GM23338 (cell line): ENCODE data around the gene TMEM87B. TPM values are rescaled to one million over a fixed set of nuclear protein-coding genes. Genes with fewer than 3 reads are reported as not detected.

Source experiments
- ATAC-seq: fragments of 200-7000 bp; cut with Tn5 transposase; 3 replicates; pipeline ENCODE4 v1.9.1; 2020
- DNase-seq: peaks from one replicate; pipeline ENCODE4 v3.0.0-alpha.2; 2015; ENCODE audit warnings: low spot score
- H2AFZ ChIP-seq: fragments of 200-600 bp; sonication (generic); 2 replicates; pipeline ENCODE4 v1.8.0; 2016; ENCODE audit warnings: antibody characterized with exemption, mild to moderate bottlenecking, moderate library complexity
- H3F3A ChIP-seq: fragments of 200-600 bp; sonication (generic); replicated peaks from 2 replicates; pipeline ENCODE4 v1.8.0; 2017; ENCODE audit warnings: antibody characterized with exemption, mixed run types, low read depth
- H3K27ac ChIP-seq: fragments of 200-600 bp; sonication (generic); 2 replicates; pipeline ENCODE4 v1.6.1; 2016; ENCODE audit warnings: low read depth
- H3K27me3 ChIP-seq: fragments of 200-600 bp; sonication (generic); 2 replicates; pipeline ENCODE4 v1.8.0; 2016; ENCODE audit warnings: mild to moderate bottlenecking, mixed run types, moderate library complexity; ENCODE audit not compliant: insufficient read depth
- H3K36me3 ChIP-seq: fragments of 200-600 bp; sonication (generic); 2 replicates; pipeline ENCODE4 v1.8.0; 2016; ENCODE audit warnings: mild to moderate bottlenecking; ENCODE audit not compliant: insufficient read depth
- H3K4me1 ChIP-seq: fragments of 200-600 bp; sonication (generic); 2 replicates; pipeline ENCODE4 v1.8.0; 2016; ENCODE audit warnings: mild to moderate bottlenecking, moderate library complexity; ENCODE audit not compliant: insufficient read depth
- H3K4me2 ChIP-seq: fragments of 200-600 bp; sonication (generic); 2 replicates; pipeline ENCODE4 v1.7.1; 2017; ENCODE audit warnings: mixed run types
- H3K4me3 ChIP-seq: fragments of 200-600 bp; sonication (generic); 2 replicates; pipeline ENCODE4 v1.6.1; 2016; ENCODE audit warnings: mixed run types
- H3K79me2 ChIP-seq: fragments of 200-600 bp; sonication (generic); replicated peaks from 2 replicates; pipeline ENCODE4 v1.8.0; 2017; ENCODE audit warnings: mild to moderate bottlenecking; ENCODE audit not compliant: insufficient read depth
- H3K9me2 ChIP-seq: fragments of 200-600 bp; sonication (generic); 2 replicates; pipeline ENCODE4 v1.8.0; 2017; ENCODE audit not compliant: insufficient read depth
- H4K20me1 ChIP-seq: fragments of 200-600 bp; sonication (generic); replicated peaks from 2 replicates; pipeline ENCODE4 v1.8.0; 2017; ENCODE audit warnings: mild to moderate bottlenecking; ENCODE audit not compliant: insufficient read depth
- H3K27ac Mint-ChIP-seq: 2 replicates; pipeline ENCODE4 v1.8.0; 2020; ENCODE audit warnings: inconsistent platforms, mild to moderate bottlenecking, moderate library complexity, mixed read lengths
- H3K27me3 Mint-ChIP-seq: 3 replicates; pipeline ENCODE4 v1.8.0; 2022; ENCODE audit warnings: low read depth, mild to moderate bottlenecking, moderate library complexity, mixed read lengths, inconsistent platforms; ENCODE audit not compliant: insufficient read depth, poor library complexity
- H3K36me3 Mint-ChIP-seq: 3 replicates; pipeline ENCODE4 v1.8.0; 2021; ENCODE audit warnings: low read depth, mild to moderate bottlenecking, inconsistent platforms, moderate library complexity, mixed read lengths
- H3K4me1 Mint-ChIP-seq: 3 replicates; pipeline ENCODE4 v1.8.0; 2020; ENCODE audit warnings: mild to moderate bottlenecking, inconsistent platforms, mixed read lengths
- H3K4me3 Mint-ChIP-seq: 3 replicates; pipeline ENCODE4 v1.8.0; 2021; ENCODE audit warnings: moderate library complexity, mild to moderate bottlenecking, inconsistent platforms, mixed read lengths
- H3K9me3 Mint-ChIP-seq: 3 replicates; pipeline ENCODE4 v1.8.0; 2020; ENCODE audit warnings: moderate library complexity, mild to moderate bottlenecking, inconsistent platforms, mixed read lengths
- EZH2 ChIP-seq: fragments of 200-600 bp; sonication (generic); IDR thresholded peaks from one replicate; pipeline ENCODE4 v1.8.0; 2017; ENCODE audit warnings: antibody characterized with exemption, mild to moderate bottlenecking, low read depth; ENCODE audit not compliant: unreplicated experiment
- EZH2phosphoT487 ChIP-seq: fragments of 200-600 bp; sonication (generic); IDR thresholded peaks from one replicate; pipeline ENCODE4 v1.8.1; 2018; ENCODE audit warnings: antibody characterized with exemption; ENCODE audit not compliant: unreplicated experiment
- JUNB ChIP-seq: IDR thresholded peaks from one replicate; pipeline ENCODE4 v1.6.1; 2016; ENCODE audit warnings: antibody characterized with exemption; ENCODE audit not compliant: unreplicated experiment
- POLR2AphosphoS5 ChIP-seq: IDR thresholded peaks from 2 replicates; pipeline ENCODE4 v1.6.1; 2016; ENCODE audit warnings: antibody characterized with exemption, low read depth
- ZNF114 ChIP-seq: fragments of 250-450 bp; sonication (Bioruptor Pico); IDR thresholded peaks from 2 replicates; pipeline ENCODE4 v1.5.0; 2020; ENCODE audit warnings: mild to moderate bottlenecking, moderate library complexity
- ZNF331 ChIP-seq: fragments of 250-450 bp; sonication (Bioruptor Pico); IDR thresholded peaks from 2 replicates; pipeline ENCODE4 v1.5.0; 2020; ENCODE audit warnings: low read depth, mild to moderate bottlenecking, moderate library complexity
- polyA plus RNA-seq: library from polyadenylated mRNA; unstranded; fragments of >200 nt; fragmentation: Nextera tagmentation; extraction: Ambion mirVana; gene quantifications from 2 replicates; pipeline ENCODE4 v1.2.1, GENCODE V29; 2016
- total RNA-seq: library from RNA; depleted of rRNA; stranded (reverse); fragments of >200 nt; shearing (Covaris generic); gene quantifications from 2 replicates; pipeline ENCODE4 v1.2.3, GENCODE V29; 2014
- TF ChIP-seq, protein P1 (sequence below), 2 experiments: fragments of 200-600 bp in 1 of 2; sonication (generic) in 1 of 2; conservative IDR thresholded peaks; 2 replicates each; pipeline versions ENCODE4 v1.5.1 to v1.6.1; 2016 to 2017; ENCODE audit warnings: antibody characterized with exemption in 2 of 2, low read depth in 2 of 2, mild to moderate bottlenecking in 2 of 2, moderate library complexity in 1 of 2
- TF ChIP-seq, protein P2 (sequence below): IDR thresholded peaks from one replicate; pipeline ENCODE4 v1.6.1; 2018; ENCODE audit warnings: antibody characterized with exemption; ENCODE audit not compliant: unreplicated experiment
- TF ChIP-seq, protein P3 (sequence below): fragments of 250-450 bp; sonication (Bioruptor Pico); IDR thresholded peaks from 2 replicates; pipeline ENCODE4 v1.5.0; 2020; ENCODE audit warnings: mild to moderate bottlenecking, moderate library complexity

TMEM87B gene
- total and polyA plus RNA-seq, 2 experiments from 2014 or later: 7.0 to 15.4 TPM

DNA sequence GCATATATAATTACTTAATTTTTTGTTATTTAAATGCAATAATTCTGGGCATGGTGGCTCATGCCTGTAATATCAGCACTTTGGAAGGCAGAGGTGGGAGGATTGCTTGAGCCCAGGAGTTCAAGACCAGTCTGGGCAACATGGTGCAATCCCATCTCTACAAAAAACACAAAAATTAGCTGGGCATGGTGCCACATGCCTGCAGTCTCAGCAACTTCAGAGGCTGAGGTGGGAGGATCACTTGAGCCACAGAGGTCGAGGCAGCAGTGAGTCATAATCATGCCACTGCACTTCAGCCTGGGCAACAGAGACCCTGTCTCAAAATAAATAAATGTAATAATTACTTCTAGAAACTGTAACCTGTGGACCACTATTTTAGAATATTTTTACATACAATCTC is 21.5 kb upstream of the TMEM87B start:
- Histone ChIP-seq H3K27ac (no peak overlapping the region), H4K20me1 (no peaks in the 10 kb centered on the region), H3K9me2 (no peaks in the 10 kb centered on the region), H3K27me3 (no peaks in the 10 kb centered on the region), H2AFZ (no peak overlapping the region), H3K4me1 (peaks cover 12% of the 10 kb centered on the region), H3K4me2 (no peak overlapping the region), H3K36me3 (no peaks in the 10 kb centered on the region), H3F3A (peaks cover 4% of the 10 kb centered on the region; the same call in 1 of the 2 replicates), H3K4me3 (no peak overlapping the region), H3K79me2 (no peaks in the 10 kb centered on the region)
- Mint-ChIP-seq H3K9me3 (peaks cover 3% of the 10 kb centered on the region; the same call in 1 of the 3 replicates), H3K27ac (no peak overlapping the region), H3K4me3 (no peak overlapping the region), H3K27me3 (peaks cover 2% of the 10 kb centered on the region), H3K36me3 (peaks cover 2% of the 10 kb centered on the region; the same call in 1 of the 3 replicates), H3K4me1 (peaks cover 14% of the 10 kb centered on the region)
- DNase-seq (no peak), ATAC-seq (no peak)
- TF ChIP-seq EZH2 (no peak), ZNF114 (CRISPR knock-in tag) (no peak), ZNF331 (CRISPR knock-in tag) (no peak), JUNB (no peak), POLR2AphosphoS5 (no peak), EZH2phosphoT487 (no peak)
- TF ChIP-seq, protein P1, sequence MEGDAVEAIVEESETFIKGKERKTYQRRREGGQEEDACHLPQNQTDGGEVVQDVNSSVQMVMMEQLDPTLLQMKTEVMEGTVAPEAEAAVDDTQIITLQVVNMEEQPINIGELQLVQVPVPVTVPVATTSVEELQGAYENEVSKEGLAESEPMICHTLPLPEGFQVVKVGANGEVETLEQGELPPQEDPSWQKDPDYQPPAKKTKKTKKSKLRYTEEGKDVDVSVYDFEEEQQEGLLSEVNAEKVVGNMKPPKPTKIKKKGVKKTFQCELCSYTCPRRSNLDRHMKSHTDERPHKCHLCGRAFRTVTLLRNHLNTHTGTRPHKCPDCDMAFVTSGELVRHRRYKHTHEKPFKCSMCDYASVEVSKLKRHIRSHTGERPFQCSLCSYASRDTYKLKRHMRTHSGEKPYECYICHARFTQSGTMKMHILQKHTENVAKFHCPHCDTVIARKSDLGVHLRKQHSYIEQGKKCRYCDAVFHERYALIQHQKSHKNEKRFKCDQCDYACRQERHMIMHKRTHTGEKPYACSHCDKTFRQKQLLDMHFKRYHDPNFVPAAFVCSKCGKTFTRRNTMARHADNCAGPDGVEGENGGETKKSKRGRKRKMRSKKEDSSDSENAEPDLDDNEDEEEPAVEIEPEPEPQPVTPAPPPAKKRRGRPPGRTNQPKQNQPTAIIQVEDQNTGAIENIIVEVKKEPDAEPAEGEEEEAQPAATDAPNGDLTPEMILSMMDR (conservative IDR thresholded peaks at IDR 0.05; ENCODE audit: low read depth in 2 of 2): no peak
- TF ChIP-seq, protein P2, sequence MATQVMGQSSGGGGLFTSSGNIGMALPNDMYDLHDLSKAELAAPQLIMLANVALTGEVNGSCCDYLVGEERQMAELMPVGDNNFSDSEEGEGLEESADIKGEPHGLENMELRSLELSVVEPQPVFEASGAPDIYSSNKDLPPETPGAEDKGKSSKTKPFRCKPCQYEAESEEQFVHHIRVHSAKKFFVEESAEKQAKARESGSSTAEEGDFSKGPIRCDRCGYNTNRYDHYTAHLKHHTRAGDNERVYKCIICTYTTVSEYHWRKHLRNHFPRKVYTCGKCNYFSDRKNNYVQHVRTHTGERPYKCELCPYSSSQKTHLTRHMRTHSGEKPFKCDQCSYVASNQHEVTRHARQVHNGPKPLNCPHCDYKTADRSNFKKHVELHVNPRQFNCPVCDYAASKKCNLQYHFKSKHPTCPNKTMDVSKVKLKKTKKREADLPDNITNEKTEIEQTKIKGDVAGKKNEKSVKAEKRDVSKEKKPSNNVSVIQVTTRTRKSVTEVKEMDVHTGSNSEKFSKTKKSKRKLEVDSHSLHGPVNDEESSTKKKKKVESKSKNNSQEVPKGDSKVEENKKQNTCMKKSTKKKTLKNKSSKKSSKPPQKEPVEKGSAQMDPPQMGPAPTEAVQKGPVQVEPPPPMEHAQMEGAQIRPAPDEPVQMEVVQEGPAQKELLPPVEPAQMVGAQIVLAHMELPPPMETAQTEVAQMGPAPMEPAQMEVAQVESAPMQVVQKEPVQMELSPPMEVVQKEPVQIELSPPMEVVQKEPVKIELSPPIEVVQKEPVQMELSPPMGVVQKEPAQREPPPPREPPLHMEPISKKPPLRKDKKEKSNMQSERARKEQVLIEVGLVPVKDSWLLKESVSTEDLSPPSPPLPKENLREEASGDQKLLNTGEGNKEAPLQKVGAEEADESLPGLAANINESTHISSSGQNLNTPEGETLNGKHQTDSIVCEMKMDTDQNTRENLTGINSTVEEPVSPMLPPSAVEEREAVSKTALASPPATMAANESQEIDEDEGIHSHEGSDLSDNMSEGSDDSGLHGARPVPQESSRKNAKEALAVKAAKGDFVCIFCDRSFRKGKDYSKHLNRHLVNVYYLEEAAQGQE: no peak
- TF ChIP-seq, protein P3, sequence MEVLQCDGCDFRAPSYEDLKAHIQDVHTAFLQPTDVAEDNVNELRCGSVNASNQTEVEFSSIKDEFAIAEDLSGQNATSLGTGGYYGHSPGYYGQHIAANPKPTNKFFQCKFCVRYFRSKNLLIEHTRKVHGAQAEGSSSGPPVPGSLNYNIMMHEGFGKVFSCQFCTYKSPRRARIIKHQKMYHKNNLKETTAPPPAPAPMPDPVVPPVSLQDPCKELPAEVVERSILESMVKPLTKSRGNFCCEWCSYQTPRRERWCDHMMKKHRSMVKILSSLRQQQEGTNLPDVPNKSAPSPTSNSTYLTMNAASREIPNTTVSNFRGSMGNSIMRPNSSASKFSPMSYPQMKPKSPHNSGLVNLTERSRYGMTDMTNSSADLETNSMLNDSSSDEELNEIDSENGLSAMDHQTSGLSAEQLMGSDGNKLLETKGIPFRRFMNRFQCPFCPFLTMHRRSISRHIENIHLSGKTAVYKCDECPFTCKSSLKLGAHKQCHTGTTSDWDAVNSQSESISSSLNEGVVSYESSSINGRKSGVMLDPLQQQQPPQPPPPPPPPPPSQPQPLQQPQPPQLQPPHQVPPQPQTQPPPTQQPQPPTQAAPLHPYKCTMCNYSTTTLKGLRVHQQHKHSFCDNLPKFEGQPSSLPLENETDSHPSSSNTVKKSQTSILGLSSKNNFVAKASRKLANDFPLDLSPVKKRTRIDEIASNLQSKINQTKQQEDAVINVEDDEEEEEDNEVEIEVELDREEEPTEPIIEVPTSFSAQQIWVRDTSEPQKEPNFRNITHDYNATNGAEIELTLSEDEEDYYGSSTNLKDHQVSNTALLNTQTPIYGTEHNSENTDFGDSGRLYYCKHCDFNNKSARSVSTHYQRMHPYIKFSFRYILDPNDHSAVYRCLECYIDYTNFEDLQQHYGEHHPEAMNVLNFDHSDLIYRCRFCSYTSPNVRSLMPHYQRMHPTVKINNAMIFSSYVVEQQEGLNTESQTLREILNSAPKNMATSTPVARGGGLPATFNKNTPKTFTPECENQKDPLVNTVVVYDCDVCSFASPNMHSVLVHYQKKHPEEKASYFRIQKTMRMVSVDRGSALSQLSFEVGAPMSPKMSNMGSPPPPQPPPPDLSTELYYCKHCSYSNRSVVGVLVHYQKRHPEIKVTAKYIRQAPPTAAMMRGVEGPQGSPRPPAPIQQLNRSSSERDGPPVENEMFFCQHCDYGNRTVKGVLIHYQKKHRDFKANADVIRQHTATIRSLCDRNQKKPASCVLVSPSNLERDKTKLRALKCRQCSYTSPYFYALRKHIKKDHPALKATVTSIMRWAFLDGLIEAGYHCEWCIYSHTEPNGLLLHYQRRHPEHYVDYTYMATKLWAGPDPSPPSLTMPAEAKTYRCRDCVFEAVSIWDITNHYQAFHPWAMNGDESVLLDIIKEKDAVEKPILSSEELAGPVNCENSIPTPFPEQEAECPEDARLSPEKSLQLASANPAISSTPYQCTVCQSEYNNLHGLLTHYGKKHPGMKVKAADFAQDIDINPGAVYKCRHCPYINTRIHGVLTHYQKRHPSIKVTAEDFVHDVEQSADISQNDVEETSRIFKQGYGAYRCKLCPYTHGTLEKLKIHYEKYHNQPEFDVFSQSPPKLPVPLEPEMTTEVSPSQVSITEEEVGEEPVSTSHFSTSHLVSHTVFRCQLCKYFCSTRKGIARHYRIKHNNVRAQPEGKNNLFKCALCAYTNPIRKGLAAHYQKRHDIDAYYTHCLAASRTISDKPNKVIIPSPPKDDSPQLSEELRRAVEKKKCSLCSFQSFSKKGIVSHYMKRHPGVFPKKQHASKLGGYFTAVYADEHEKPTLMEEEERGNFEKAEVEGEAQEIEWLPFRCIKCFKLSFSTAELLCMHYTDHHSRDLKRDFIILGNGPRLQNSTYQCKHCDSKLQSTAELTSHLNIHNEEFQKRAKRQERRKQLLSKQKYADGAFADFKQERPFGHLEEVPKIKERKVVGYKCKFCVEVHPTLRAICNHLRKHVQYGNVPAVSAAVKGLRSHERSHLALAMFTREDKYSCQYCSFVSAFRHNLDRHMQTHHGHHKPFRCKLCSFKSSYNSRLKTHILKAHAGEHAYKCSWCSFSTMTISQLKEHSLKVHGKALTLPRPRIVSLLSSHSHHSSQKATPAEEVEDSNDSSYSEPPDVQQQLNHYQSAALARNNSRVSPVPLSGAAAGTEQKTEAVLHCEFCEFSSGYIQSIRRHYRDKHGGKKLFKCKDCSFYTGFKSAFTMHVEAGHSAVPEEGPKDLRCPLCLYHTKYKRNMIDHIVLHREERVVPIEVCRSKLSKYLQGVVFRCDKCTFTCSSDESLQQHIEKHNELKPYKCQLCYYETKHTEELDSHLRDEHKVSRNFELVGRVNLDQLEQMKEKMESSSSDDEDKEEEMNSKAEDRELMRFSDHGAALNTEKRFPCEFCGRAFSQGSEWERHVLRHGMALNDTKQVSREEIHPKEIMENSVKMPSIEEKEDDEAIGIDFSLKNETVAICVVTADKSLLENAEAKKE (CRISPR knock-in tag): no peak
